HG02981 (cell line): Measurements from ENCODE around the gene MPZ.
"Not testable (repeated sequence)": the region's sequence is repeated elsewhere in the genome, so short reads cannot be mapped to it uniquely, and the experiment has no call there.

Experiments used
- ATAC-seq: cut with Tn5 transposase; IDR thresholded peaks from one replicate; pipeline ENCODE4 v1.9.1; 2021; ENCODE audit warnings: mild to moderate bottlenecking, moderate library complexity; ENCODE audit not compliant: unreplicated experiment

The MPZ gene

DNA sequence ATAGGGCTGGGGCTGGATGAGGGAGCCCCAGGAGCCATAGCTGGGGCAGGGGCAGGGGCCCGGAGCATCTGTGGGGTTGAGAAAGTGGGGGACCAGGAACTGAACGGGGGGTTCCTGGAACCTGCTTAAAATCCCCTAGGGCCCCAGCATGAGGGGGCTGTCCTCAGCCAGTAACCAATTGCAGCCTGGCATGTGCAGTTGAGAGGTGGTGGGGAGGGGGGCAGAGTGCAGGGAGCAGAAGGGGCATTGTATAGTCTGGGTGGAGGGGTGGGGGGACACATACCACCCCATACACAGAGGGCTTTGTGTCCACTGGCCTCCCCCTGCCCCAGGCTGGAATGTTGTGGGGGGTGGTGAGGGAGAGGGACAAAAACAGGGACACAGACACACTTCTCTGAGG is at the start of gene MPZ:
TSS of gene MPZ (minus strand) at position 101 of the 400 bp plus-strand sequence. CDS start at position 38, 63 bp downstream.
- no peak for ATAC-seq

DNA sequence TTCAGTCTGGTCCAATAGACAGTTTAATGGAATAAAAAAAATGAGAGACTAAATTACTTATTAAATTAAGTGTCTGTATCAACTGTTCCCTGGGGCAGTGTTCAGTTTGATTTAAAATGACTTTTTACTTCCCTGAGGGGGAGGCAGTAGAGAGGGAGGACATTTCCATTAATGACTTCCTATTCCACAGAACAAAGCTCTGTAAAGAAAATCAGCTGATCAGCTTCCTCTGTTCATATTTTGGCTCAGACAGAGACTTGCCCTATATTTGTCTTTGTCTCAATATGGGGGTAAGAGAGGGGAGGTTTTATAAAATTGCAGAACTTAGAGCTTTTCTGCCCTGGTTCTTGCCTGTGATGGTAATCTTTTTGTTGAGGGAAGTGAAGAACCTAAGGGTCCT is 49.5 kb upstream of the MPZ start:
- ATAC-seq, result no peak

DNA sequence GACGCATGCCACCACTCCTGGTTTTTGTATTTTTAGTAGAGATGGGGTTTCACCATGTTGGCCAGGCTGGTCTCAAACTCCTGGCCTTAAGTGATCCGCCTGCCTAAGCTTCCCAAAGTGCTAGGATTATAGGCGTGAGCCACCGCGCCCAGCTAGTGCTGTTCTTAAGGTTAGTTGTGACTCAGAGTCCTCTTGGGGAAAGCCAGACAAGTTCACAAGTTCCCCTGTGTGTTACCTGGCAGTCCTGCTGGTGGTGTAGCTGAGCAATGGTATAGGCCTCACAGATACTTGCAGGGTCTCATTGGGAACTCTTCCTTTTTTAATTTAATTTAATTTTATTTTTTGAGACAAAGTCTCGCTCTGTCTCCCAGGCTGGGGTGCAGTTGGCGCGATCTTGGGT is 47.3 kb upstream of the MPZ start:
- ATAC-seq, result no peak

DNA sequence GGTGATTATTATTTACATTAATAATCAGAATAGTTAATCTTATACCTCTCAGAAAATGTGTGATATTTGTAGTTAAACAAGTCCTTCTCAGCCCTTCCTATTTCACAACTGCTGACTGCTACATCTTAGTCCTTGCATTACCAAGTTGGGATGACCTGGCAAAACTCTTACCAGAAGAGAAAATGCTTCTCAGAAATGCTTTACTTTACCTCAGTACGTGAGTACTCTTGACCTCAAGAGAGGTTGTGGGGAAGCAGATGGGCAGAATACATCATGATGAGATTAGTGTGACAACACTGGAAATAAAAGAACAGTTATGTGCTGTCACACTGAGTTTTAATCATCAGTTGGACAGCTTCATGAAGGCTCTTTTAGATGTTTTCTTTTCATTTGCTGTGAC is 41.7 kb upstream of the MPZ start:
- no peak for ATAC-seq

DNA sequence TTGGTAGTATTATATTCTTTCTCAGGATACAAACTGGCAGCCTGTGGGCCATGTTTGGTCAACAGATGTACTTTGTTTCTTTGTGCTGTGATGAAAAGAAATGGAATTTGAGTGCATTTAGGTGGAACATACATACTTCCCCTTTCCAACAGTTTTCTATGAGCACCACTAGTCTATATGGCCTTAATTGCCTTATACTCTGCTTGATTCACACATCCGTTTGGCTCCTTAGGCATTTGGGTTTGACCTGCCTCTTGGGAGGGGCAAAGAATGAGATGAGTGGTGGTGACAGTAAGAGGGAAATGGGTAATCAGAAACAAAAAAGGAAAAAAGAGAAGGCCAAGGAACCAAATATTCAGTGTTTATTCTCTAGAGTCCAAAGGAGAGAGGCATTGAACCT is 40.9 kb upstream of the MPZ start:
- ATAC-seq, result no peak

DNA sequence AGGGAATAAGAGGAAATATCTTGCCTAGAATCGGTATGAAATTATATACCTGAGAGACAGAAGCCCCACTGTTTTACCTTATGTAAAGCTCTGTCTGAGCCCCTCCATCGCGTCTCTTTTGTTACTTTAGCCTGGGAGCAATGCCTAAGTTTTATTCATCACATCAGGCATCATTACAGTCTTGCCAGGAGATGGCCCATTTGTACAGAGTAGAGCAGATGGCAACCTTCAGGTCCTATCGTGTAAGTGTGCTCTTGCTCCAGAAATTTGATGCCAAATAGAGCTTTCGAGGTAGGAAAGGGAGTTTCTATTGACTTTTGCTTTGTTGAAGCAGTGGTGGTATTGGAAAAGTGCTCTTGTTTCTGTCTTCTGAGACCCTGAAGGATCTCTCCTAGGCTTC is 33.1 kb upstream of the MPZ start:
- no peak for ATAC-seq

DNA sequence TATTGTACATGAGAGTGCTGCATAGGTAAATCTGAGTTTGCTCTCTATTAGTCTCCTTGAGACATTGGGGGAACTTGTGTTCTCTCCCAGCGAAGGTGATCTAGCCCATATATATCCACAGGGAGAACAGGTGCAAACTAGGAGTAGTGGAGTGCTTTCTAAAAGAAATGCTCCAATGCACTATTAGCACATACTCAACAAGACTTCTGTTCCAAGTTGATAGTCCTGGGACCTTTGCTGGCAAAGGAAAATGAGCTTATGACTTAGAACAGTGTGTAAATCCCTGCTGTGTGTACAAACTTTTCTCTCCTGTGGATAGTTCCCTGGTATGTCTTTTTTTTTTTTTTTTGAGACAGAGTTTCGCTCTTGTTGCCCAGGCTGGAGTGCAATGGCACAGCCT is 32.4 kb upstream of the MPZ start:
- ATAC-seq, result no peak

DNA sequence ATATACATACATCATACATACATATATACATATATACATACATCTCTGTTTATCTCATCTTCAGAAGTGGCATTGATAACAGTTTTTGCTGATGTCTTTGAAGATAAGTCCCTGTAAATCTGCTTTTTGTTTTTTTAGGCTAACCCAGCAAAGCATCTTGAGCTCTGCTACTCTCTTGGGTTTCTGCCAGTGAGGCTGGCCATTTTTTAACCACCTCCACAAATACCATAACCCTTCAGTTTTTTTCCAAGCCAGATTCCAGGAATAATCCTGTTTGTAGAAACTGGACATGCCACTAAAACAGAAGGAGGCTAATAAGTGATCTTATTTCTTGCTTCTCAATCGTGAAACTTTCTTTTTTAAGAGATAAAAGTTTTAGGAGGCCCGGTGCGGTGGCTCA is 26.0 kb upstream of the MPZ start:
- ATAC-seq, result no peak

DNA sequence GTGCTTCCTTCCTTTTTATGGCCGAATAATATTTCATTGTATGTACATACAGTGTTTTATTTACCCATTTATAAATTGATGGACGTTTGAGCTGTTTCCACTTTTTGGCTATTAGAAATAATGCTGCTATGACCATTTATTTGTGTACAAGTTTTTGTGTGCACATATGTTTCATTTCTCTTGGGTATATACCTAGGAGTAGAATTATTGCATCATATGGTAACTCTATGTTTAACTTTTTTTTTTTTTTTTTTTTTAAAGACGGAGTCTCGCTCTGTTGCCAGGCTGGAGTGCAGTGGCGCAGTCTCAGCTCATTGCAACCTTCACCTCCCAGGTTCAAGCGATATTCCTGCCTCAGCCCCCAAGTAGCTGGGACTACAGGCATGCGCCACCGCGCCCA is 23.4 kb upstream of the MPZ start:
- ATAC-seq, result no peak

DNA sequence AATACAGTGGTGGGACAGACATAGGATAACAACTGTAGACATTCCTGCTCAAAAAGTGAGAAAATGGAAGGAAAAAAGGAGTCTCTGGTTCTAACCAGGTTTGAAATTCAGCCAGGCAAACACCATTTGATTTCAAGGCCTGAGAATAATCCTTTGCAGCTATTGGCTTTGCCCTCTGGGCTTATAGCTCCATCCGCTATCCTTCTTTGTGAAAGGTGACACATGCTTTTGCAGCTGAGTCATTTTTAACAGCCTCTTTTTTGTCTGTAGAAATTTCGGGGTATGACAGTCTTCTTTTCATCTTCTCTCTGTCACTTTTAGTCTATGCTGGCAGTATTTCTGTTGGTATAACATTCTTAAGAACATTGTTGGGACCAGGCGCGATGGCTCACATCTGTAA is 20.6 kb upstream of the MPZ start:
- no peak for ATAC-seq

DNA sequence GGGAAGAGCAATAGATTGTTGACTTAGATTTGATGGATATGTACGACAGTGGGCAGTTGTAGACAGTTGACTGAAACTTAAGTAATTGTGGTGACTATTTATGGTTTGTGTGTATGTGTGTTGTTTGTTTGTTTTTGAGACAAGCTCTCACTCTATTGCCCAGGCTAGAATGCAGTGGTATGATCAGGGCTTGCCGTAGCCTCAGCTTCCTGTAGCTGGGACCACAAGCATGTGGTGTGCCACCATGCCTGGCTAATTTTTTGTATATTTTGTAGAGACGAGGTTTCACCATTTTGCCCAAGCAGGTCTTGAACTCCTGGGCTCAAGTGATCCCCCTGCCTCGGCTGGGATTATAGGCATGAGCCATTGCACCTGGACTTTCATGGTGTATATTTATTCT is 14.3 kb upstream of the MPZ start:
- ATAC-seq, result no peak

DNA sequence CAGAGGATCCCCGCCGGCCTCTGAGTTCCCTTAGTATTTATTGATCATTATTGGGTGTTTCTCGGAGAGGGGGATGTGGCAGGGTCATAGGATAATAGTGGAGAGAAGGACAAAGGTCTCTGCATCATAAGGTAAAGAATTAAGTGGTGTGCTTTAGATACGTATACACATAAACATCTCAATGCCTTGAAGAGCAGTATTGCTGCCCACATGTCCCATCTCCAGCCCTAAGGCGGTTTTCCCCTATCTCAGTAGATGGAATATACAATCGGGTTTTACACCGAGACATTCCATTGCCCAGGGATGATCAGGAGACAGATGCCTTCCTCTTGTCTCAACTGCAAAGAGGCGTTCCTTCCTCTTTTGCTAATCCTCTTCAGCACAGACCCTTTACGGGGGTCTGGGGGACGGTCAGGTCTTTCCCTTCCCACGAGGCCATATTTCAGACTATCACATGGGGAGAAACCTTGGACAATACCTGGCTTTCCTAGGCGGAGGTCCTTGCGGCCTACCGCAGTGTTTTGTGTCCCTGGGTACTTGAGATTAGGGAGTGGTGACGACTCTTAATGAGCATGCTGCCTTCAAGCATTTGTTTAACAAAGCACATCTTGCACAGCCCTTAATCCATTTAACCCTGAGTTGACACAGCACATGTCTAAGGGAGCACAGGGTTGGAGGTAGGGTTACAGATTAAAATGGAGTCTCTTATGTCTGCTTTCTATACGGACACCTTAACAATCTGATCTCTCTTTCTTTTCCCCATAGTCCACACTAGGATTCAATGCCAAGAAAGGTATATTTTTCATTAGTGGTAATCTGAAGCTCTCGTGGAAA is 6.3 kb upstream of the MPZ start:
- not testable (repeated sequence) for ATAC-seq

DNA sequence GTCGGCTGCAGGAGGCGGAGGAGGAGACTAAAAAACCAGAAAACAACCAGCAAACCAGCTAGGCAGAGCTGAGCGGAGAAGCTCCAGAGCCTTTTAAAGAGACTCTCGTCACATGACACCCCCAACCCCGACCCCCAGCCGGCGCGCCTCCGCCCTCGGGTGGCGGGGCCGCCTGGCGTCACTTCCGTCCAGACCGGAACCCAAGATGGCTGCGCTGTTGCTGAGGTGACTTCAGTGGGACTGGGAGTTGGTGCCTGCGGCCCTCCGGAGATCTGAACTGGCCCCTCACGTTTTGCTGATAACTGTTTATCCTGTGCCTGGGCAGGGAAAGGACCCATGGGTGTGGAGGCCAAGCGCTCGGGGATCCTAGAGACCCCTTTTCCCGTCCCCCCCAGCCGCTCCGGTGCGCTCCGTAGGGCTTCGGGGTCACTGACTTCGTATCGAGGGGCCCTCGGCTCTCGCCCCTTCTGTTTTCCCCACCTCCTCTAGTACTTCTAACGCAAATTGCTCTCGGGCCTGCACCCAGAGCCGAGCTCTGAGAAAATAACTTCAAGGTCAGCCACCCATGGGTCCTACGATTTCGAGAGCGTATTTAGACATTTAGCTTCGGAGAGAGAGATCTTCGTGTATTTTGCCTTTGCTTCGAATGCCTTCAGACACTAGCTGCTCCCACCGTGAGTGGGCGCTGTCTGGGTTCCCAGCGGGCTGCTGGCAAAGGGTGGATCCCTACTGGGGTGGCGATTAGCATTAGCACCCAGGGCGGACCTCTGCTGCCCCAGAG is 4.6 kb upstream of the MPZ start, which contains the start of gene SDHC:
TSS of gene SDHC (plus strand) at position 181 of the 781 bp plus-strand sequence. CDS start at position 206, 25 bp downstream.
- peak; percentile 97 for ATAC-seq

DNA sequence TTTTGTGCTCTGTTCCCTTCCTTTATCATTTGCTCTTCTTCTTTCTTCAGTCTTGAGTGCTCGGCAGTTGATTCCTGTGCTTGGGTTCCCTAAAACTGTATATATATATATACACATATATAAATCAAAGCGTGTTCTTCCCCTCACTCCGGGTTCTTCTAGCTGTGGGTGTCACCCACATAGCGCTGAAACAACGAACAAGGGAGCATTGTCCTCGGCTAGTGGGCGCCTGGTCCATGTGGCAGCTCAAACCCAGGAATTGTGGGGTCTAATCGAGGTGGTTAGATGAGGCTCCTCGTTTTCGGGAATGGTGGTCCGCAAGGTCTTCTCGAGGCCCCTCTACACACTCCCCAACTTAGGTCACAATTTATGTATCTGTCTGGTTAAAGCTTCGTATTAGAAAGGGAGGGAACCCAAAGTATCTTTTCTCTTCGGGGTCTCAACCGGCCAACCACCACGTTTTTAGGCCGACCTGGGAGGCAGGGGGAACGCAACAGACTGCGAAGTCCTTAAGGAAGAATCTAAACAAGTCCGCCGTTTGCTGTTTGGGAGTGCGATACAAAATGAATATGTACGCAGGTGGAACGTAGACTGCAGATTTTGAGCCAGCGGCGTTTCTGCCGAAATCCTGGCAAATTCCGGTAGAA is 3.9 kb upstream of the MPZ start:
- no peak for ATAC-seq

DNA sequence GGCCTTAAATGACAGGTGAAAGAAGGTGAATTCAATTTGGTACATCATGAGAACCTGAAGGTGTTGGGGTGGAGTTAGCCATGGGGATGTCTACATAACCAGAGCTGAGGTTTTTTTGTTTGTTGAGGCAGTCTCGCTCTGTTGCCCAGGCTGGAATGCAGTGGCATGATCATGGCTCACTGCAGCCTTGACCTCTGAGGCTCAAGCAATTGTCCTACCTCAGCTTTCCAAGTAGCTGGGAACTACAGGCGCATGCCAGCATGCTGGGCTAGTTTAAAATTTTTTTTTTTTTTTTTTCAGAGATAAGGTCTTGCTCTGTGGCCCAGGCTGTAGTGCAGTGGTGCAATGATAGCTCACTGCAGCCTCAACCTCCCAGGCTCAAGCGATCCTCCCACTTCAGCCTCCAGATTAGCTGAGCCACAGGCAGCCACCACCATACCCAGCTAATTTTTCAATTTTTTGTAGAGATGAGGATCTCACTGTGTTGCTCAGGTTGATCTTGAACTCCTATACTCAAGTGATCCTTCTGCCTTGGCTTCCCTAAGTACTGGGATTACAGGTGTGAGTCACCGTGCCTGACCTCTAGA is 1.9 kb upstream of the MPZ start:
- ATAC-seq, result no peak

DNA sequence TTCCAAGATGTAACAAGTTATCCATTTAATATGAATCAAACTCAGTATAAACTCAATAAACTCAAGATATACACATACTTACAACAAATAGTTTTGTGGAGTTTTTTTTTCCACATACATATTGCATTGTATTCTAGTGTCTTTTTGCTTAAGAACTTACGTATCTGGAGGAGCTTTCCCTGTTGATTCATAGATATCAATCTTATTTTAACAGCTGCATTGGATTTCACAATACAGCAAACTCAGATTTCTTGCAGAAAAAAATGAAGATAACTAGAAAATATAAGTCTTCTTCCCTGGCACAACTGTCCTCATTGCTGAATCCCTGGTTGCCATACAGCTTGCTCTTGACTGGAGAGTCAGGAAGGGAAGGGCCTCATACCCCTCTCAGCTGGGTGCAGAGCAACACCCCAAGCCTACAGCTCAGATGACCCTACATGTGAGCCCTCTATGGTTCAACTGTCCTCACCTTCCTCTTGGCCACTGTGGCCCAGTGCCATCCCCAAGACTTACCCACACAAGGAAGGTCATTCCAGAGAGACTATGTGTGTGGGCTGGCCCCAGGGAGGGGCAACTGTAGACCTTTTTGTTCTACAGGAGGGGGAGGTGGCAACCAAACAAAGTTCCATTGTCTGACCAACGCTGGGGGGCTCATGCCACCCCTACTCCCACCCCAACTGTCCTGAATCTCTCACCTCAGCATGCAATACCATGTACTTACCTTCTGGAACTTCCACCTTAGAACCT is 1.7 kb downstream of the MPZ start:
- no peak for ATAC-seq

DNA sequence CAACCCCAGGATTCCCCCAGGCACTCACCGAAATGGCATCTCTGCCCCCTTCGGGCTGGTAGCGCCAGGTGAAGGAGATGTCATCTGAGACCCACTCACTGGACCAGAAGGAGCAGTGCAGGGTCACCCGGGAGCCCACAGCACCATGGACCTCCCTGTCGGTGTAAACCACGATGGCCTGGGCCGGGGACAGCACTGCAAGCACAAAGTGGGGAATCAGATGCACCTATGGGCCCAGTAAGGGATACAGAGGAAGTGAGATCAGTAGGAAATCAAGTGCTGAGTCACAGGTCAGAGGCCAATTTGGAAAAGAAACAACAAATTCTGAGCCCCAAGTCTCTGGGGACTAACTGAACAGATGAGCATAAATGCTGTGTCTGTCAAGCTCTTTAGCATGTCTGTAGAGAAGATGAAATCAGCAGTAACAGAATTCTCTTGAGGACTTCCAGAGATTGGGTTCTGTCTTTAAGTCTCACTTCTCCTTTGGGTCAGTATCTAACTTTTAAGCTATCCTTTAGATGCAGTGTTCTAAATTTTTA is 2.5 kb downstream of the MPZ start:
- no peak for ATAC-seq

DNA sequence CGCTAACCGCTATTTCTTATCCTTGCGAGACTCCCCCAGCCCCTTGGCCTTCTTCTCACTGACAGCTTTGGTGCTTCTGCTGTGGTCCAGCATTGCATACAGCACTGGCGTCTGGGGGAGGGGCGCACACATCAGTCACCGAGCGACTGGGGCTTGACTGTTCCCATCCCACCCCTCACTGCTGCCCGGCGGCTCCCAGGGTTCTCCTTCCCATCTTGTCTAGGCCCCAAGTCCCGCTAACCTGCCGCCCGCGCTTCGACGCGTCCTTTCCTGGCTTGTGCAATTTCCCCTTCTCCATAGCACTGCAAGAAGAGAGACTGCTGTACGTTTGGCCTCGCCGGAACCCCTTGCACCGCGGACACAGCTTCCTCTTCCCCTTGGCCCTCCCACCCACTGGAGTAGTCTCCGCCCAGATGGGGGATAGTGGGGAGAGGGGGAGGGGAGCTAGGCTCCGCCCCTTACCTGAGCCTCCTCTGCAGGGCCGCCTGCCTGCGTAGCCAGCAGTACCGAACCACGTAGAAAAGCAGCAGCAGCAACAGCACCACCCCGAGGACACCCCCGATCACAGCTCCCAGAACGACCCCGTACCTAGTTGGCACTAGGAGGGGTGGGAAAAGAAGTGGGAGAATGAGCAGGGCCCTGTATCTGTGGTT is 3.8 kb downstream of the MPZ start:
- ATAC-seq, result peak; percentile 82

DNA sequence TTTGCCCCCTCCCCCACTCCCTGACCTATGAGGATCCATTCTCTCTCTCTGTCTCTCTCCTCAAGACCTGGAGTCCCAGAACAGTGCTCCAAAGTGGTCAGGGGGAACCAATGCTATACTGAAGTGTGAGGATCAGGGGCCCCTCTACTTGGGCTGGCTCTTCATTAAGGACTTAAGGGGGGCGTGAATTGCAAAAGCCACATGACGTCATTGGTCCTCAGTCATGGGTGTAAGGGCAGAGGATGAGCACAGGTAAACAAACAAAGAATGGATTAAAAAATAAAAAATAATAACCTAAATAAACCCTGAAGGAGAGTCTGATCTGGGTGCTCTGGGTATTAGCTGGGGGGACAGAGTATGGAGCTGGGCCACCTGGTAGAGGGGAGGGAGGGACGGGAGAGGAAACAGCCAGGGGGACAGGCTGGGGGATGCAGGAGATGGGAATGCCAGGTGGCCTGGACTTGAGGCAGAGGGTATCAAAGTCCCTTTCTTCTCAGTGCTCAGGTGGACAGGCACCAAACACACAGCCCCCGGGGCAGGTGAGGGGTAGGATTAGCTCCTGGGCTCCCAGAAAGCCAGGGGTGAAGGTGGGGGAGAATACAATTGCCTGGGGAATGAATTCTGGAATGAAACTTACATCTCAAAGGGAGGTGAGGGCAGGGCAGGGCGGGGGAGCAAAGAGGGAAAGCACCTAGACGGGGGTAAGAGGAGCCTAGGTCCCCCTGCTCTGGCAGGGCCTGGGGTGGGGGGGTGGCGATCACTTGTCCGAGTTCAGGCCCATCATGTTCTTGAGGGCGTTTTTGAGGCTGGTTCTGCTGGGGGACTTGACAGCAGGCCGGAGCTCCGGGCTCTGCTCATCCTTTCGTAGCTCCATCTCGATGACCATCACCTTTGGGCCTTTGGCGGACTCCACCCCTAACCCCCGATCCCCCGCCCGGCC is 4.6 kb downstream of the MPZ start:
- no peak for ATAC-seq
